HG03520 (cell line): ENCODE data around the gene CCDC183.
"Not testable (repeated sequence)": the region's sequence is repeated elsewhere in the genome, so short reads cannot be mapped to it uniquely, and the experiment has no call there.

ENCODE experiments used
- ATAC-seq: cut with Tn5 transposase; IDR thresholded peaks from one replicate; pipeline ENCODE4 v1.9.1; 2021; ENCODE audit warnings: mild to moderate bottlenecking, moderate library complexity; ENCODE audit not compliant: unreplicated experiment

Gene CCDC183

DNA sequence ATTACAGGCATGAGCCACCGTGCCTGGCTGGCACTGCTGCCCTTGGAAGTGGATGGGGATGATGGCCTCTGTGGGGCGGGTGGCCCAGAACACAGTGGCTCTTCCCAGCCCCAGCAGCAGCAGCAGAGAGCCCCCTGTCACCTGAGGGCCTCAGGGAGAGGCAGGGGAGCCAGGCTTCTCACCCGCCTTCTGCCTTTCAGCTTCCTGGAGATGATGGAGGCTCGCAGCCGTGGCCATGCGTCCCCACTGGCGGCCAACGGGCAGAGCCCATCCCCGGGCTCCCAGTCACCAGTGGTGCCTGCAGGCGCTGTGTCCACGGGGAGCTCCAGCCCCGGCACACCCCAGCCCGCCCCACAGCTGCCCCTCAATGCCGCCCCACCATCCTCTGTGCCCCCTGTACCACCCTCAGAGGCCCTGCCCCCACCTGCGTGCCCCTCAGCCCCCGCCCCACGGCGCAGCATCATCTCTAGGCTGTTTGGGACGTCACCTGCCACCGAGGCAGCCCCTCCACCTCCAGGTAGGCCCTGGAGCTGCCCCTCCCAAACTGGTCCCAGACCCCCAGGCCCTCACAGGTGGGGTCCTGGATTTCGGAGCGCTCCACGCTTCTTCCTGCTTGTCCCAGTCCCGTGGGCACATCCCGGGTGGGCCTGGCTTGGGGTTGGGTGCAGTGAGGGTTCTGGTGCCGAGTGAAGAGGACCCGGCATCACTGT is 41.2 kb downstream of the CCDC183 start:
- ATAC-seq: no peak

DNA sequence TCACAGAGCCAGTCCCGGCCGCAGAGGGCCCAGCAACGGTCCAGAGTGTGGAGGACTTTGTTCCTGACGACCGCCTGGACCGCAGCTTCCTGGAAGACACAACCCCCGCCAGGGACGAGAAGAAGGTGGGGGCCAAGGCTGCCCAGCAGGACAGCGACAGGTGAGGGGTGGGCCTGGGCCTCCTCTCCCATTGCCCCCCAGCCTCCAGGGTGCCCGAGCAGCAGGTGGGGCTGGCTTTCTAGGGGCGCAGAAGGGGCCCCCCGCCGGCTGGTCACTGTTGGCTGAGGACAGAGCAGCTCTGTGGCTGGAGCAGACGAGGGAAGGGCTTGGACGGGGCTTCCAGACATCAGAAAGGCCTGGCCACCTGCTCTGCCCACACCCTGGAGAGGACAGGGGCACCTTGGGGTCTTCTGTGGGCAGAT is 41.7 kb downstream of the CCDC183 start:
- ATAC-seq: not testable (repeated sequence)

DNA sequence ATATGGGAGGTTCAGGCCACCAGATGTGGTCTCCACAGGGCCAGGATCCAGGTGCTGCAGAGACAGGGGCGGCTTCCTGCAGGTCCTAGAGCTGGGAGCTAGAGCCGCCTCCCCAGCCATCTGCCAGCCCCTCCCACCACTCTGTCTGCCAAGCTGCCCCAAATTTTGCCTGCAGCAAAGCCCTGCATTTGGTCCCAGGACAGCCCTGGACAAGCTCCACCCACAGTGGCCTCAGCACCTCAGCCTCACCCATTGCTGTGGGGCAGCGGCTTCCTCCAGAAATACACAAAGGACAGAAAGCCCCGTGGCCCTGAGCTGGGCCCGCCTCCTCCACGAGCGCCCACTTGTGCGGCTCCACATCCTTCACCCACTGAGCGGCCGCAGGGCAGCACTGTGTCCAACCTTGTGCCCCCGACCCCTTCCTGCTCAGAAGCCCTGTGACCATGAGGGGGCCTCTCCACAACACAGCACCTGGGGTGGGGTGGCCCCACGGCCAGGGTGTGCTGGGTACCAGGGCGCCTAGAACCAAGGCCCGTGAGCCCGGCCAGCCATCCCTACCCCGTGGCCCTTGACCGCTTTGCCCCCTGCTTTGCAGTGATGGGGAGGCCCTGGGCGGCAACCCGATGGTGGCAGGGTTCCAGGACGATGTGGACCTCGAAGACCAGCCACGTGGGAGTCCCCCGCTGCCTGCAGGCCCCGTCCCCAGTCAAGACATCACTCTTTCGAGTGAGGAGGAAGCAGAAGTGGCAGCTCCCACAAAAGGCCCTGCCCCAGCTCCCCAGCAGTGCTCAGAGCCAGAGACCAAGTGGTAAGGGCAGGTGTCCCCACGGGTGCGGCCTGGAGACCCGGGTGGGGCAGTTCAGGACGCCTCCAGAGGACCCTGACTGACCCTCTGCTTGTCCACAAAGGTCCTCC is 42.4 kb downstream of the CCDC183 start:
- no peak for ATAC-seq

DNA sequence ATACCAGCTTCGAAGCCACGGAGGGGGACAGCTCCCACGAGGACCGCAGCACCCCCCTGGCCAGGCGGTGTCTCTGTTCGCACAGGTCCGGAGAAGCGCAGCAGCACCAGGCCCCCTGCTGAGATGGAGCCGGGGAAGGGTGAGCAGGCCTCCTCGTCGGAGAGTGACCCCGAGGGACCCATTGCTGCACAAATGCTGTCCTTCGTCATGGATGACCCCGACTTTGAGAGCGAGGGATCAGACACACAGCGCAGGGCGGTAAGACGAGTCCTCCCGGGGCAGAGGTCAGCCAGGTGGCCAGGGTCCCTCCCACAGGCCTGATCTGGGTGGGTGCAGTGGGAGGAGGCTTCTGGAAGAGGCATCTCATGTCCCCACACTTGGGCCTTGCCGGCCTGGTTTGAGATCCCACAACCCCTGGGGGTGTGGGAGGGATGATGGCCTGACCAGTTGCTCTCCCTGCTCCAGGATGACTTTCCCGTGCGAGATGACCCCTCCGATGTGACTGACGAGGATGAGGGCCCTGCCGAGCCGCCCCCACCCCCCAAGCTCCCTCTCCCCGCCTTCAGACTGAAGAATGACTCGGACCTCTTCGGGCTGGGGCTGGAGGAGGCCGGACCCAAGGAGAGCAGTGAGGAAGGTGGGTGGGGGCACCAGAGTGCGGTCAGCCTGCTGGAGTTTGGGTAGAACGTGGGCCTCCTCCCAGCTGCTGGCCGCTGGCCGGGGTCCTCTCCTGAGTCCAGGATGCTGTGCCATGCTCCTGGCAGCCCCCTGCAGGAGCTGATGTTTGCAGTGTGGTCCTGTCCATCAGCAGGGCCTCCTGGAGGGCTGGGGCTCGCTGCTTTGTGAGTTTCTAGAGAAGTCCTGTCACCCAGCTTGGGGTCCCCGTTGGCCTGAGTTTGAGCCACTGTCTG is 43.3 kb downstream of the CCDC183 start:
- ATAC-seq: no peak

DNA sequence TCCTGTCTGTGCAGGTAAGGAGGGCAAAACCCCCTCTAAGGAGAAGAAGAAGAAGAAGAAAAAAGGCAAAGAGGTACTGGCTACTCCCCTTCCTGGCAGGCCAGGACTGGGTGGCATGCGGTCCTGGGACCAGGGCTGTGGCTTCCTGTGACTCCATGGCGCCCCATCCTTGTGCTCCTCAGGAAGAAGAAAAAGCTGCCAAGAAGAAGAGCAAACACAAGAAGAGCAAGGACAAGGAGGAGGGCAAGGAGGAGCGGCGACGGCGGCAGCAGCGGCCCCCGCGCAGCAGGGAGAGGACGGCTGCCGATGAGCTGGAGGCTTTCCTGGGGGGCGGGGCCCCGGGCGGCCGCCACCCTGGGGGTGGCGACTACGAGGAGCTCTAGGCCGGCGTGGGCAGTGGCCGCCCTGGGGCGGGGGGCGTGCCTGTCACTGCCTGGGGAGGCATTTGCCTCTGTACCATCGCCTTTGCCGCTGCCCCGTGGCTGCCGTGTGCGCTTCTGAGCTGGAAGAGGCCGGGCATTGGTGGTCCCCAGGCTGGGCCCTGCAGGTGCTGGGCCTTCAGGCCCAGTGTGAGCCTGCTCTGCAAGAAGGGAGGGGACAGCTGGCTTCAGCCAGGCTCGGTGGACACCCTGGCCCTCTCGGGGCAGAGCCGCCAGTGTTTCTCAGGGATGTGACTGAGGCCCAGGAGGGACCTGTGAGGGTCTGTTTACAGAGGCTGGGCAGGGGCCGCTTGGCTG is 44.2 kb downstream of the CCDC183 start:
- no peak for ATAC-seq

DNA sequence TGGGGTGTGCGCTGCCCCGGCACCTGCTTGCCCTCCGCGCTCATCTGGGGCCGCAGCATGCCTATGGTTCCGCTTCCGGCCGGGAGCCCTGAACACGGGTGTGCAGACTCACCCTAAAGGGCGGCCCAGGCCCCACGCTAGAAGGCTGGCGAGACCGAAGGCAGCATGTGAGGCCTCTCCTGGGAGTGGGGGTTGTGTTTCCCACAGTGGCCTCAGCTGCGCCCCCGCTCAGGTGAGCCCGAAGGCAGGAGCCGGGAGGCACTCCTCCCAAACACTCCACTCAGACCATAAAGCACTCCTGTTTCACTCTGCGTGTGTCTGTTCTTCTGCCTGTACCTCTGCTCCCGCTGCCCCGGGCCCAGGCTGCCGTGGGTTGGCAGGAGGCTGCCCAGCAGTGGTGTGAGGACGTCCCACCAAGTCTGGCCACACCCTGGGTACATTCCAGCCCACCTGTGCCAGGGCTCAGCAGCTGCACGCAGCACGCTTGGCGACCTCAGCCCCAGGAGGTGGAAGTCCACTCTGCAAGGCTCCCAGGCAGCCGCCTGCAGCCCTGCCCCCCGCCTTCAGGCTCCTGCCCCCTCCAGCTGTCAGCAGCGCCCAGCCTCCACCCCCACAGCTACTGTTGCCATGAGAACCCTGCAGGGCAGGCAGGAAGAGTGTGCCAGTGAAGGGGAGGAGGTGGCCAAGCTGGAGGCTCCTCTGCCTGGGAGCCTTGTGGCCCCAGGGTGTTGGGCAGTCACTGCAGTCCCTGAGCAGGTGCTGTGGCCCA is 44.9 kb downstream of the CCDC183 start:
- no peak for ATAC-seq

DNA sequence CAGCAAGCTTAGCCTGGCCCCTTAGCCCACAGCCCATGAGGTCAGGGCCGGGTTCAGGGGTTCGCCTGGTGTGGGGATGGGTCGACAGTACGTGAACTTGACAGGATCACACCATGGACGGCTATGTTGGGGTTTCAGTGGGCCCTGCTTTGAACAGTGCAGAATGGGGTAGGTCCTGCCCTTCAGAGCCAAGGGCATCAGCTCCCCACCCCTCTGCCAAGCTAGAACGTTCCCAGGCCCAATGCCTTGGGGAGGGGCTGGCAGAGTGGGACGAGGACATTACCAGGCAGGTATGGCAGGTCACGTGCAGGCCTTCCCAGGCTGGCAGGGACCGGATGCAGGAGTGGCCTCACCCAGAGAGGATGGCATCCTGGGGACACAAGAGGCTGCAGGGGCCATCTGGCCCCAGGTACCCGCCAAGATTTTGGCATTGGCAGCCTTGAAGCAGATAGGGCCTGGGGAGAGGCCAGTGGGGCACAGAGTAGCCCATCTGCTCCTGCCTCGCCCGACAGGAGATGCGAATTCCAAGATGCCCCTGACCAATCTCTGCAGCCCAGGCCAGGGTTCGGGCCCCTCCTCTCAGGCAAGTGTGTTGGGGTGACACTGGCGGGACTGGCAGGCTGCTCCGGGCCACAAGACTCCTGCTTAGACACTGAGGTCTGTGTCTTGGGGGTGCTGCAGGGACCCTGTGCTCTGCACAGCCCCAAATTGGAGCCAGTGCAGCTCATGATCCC is 45.7 kb downstream of the CCDC183 start:
- ATAC-seq: not testable (repeated sequence)

DNA sequence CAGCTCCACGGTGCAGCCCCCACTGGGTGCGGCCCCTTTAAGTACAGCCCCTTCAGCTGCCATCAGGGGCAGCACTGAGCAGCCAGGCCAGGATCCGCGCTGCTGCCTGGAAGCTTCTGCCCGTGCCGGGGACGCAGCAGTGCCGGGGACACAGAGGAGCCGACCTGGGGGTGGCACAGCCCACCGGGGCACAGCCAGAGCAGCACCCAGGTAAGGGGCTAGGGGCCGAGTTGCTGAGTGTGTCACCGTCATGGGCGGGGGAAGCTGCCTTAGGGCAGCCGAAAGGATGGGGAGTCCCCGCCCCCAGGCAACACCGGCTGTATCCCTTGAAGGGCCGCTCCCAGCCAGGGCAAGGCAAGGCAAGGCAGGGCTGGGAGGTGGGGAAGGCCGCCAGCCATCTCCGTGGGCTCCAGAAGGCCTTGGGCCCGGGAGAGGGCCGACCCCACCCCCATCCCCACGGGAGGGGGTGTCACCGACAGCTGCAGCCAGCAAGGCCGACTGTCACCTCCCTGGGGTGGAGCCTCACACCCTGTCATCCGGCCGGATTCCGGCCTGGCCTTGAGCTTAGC is 46.3 kb downstream of the CCDC183 start, which contains the start of gene AJM1:
Gene AJM1, plus strand, starts transcription at position 99 of the 569 bp plus-strand sequence. CDS start 1,937 bp downstream, outside the sequence.
- ATAC-seq: peak; percentile 65

DNA sequence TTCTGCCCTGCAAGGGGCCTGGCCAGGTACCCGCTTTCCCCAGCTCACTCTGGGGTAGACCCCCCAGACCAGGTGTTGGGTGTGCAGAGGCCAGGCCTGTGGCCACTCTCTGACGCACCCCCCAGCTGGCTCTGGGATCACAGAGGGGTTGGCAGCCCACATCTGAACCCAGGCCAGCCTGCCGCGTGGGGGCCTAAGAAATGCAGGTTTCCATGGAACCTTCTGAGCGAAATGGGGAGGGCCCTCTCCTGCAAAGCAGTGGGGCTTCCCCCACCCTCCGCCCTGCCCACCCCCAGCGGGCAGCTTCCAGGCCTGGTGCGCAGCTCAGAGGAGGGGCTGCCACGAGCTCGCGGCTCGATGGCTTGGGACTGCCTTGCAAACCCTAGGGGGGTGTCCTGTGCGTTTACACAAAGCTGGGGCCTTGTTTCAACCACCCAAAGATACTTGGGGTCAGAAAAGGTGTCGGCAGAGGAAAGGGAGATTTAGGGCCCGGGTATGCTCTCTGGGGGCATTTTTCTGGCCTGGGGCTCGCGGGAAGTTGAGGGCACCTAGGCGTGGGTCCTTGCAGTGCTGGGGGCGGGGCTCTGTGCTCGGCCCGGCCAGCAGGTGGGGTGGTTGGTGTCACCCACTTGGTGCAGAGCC is 47.1 kb downstream of the CCDC183 start:
- not testable (repeated sequence) for ATAC-seq

DNA sequence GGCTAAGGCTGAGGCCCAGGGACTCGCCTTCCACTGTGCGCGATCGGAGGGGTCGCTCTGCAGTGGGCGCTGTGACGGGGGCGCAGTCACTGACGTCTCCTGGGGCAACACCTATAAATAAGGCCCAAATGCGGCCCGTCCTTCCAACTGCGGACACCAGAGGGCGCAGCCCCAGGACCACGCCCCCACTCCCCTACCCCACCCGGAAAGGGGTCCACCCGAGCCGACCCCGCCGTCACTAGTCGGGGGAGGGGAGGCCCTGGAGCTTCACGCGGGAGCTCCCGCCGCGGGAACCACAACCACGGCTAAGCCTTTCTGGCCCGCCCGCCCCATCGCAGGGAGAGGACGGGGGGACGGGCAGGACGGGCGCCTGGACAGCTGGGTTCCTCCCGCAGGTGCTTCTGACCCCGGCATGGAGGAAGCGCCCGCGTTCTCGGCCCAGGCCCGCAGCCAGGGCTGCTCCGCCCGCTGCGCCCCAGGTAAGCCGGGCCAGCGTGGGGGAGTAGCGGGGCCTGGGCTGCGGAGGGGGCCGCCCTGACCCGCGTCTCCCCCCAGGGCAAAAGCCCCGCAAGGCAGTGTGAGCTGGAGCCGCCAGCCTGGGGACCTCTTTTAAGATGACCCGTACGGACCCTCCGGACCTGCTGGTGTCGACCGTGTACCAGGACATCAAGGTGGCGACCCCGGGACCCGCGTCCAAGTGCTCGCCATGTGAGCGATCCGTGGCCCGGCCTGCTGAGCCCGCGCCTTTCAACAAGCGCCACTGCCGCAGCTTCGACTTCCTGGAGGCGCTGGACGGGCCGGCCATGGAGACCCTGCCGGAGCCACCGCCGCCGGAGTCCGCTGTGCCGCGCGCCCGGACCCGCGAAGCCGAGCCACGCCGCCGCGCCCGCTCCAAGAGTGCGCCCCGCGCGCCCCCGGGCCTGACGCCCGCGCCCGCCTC is 47.9 kb downstream of the CCDC183 start:
- ATAC-seq: not testable (repeated sequence)

DNA sequence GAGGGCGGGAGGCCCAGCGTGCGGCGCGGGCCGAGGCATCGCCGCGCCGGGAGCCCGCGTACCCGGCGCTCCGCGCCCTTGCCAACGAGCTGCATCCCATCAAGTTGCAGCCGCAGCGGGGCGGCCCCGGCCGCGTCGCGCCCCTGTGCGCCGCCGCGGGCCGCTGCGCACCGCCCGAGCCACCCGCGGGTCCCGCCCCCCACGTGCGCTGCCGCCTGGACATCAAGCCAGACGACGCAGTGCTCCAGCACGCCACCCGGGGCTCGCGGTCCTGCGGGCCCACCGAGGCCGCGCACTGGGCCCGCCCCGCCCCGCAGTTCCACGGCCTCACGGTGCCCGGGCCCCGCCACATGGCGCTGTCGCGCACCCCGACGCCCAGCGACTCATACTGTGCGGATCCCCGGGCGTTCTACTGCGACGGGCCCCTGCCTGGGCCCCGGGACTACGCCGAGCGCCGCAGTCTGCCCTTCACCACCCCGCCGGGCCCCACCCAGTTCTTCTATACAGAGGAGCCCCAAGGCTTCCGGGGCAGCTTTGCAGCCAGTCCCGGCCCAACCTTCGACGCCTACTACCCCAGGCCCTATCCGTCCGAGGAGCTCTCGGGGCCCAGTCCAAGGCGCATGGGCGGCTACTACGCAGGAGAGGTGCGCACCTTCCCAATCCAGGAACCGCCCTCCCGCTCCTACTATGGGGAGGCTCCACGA is 48.8 kb downstream of the CCDC183 start:
- no peak for ATAC-seq

DNA sequence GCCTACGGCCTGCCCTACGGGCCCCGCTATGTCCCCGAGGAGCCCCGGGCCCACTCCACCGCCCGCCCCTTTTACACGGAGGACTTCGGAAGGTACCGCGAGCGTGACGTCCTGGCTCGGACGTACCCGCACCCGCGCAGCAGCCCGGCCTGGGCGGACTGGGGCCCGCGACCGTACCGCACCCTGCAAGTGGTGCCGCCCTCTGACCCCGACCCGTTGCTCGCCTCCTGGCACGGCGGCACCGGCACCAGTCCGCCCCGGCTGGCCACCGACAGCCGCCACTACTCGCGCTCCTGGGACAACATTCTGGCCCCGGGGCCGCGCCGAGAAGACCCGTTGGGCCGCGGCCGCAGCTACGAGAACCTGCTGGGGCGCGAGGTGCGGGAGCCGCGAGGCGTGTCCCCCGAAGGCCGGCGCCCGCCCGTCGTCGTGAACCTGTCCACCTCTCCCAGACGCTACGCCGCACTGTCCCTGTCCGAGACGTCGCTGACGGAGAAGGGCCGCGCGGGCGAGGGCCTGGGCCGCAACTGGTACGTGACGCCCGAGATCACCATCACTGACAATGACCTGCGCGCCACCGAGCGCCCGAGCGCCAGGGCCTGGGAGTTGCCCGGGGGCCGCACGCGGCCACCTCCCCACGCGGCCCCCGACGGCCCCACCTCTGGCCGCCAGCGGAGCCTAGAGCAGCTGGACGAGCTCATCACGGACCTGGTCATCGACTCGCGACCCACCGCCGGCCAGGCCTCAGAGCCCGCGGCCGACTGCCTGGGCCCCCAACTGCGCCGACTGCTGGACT is 49.5 kb downstream of the CCDC183 start:
- ATAC-seq: no peak

DNA sequence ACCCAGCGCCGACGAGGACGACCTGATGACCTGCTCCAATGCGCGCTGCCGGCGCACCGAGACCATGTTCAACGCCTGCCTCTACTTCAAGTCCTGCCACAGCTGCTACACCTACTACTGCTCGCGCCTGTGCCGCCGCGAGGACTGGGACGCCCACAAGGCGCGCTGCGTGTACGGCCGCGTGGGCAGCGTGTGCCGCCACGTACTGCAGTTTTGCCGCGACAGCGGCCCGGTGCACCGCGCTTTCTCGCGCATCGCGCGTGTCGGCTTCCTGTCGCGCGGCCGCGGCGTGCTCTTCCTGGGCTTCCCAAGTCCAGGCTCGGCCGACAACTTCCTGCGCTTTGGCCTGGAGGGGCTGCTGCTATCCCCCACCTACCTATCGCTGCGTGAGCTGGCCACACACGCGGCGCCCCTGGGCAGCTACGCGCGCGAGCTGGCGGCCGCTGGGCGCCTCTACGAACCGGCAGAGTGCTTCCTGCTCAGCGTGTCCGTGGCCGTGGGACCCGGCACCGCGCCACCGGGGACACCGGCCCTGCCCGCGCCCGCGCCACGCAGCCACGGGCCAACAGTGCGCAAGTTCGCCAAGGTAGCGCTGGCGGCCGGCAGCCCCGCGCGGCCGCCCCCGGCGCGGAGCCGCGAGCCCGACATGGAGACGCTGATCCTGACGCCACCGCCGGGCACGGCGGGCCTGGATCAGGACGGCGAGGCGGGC is 50.4 kb downstream of the CCDC183 start:
- no peak for ATAC-seq

DNA sequence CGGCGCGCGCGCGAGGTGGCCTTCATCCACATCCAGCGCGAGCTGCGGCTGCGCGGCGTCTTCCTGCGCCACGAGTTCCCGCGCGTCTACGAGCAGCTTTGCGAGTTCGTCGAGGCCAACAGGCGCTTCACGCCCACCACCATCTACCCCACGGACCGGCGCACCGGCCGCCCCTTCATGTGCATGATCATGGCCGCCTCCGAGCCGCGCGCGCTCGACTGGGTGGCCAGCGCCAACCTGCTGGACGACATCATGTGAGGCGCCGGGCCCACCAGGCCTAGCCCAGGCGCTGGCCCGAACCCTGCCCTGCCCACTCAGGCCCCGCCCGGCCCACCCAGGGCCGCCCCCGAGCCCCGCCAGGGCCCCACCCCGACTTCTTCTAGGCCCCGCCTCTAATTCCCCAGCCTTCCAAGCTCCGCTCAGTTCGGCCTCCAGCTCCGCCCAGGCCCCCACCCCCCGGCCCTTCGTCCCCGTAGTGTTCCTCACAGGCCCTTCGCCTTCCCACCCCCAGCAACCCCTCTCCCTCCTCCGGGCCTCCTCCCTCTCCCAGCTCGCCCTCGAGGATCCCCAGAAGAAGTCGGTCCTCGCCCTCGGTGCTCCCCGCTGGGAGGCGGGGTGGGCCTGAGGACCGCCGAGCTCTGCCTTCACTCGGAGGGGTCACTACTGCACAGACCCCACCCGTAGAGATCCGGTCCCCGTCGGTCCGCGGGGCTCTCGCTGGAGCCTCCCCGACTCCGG is 51.1 kb downstream of the CCDC183 start:
- no peak for ATAC-seq
